HepG2 (cell line): ENCODE measurements around the gene FBLIM1. TPM values are rescaled to one million over a fixed set of nuclear protein-coding genes. Genes with fewer than 3 reads are reported as not detected.

Source experiments
- CENPT ChIP-seq: sonication (generic); formaldehyde crosslinking; IDR thresholded peaks from 2 replicates; pipeline ENCODE4 v1.8.0; 2022; ENCODE audit warnings: low read depth, mild to moderate bottlenecking, moderate library complexity, missing genetic modification reagents
- DNMT3B ChIP-seq: conservative IDR thresholded peaks from 2 replicates; pipeline ENCODE4 v1.6.1; 2016; ENCODE audit warnings: missing biosample characterization, control low read depth
- FOXA1 ChIP-seq, 2 experiments: fragments of 450-650 bp in 1 of 2; sonication (generic) in 1 of 2; formaldehyde crosslinking in 1 of 2; IDR thresholded peaks; 2 replicates each; pipeline versions ENCODE4 v1.4.0 to v1.6.1; 2016 to 2020; ENCODE audit warnings: missing genetic modification reagents in 1 of 2
- GPN1 ChIP-seq: sonication (generic); formaldehyde crosslinking; IDR thresholded peaks from 2 replicates; pipeline ENCODE4 v1.5.1; 2020; ENCODE audit warnings: missing genetic modification reagents, borderline replicate concordance
- HNRNPLL ChIP-seq: fragments of 200-400 bp; formaldehyde crosslinking; IDR thresholded peaks from 2 replicates; pipeline ENCODE4 v1.6.1; 2017; ENCODE audit warnings: mild to moderate bottlenecking, low read depth, low read length; ENCODE audit not compliant: poor library complexity, severe bottlenecking
- IRF2 ChIP-seq: IDR thresholded peaks from 2 replicates; pipeline ENCODE4 v1.6.1; 2018; ENCODE audit warnings: missing genetic modification reagents, missing compliant biosample characterization
- KAT8 ChIP-seq: IDR thresholded peaks from 2 replicates; pipeline ENCODE4 v1.6.1; 2016; ENCODE audit warnings: missing genetic modification reagents, missing compliant biosample characterization
- KDM5B ChIP-seq: sonication (generic); formaldehyde crosslinking; IDR thresholded peaks from 2 replicates; pipeline ENCODE4 v1.4.0; 2020; ENCODE audit warnings: missing genetic modification reagents, mild to moderate bottlenecking, borderline replicate concordance
- RARA ChIP-seq: IDR thresholded peaks from 2 replicates; pipeline ENCODE4 v1.6.1; 2016; ENCODE audit warnings: missing genetic modification reagents, missing compliant biosample characterization
- SAFB2 ChIP-seq: sonication (generic); formaldehyde crosslinking; IDR thresholded peaks from 2 replicates; pipeline ENCODE4 v1.5.1; 2020; ENCODE audit warnings: missing genetic modification reagents, low read depth, mild to moderate bottlenecking, borderline replicate concordance
- SMARCC2 ChIP-seq: fragments of 450-650 bp; IDR thresholded peaks from 2 replicates; pipeline ENCODE4 v1.6.1; 2017; ENCODE audit warnings: antibody characterized with exemption, mild to moderate bottlenecking
- SOX6 ChIP-seq, 2 experiments: fragments of 450-650 bp in 1 of 2; sonication (generic) in 1 of 2; formaldehyde crosslinking in 1 of 2; IDR thresholded peaks; 2 replicates each; pipeline versions ENCODE4 v1.4.0 to v1.6.1; 2017 to 2020; ENCODE audit warnings: antibody characterized with exemption in 1 of 2, mild to moderate bottlenecking in 1 of 2, missing genetic modification reagents in 1 of 2
- THYN1 ChIP-seq: sonication (generic); formaldehyde crosslinking; IDR thresholded peaks from 2 replicates; pipeline ENCODE4 v1.8.1; 2023; ENCODE audit warnings: low read depth, mild to moderate bottlenecking, moderate library complexity, missing genetic modification reagents, borderline replicate concordance
- WIZ ChIP-seq: sonication (generic); formaldehyde crosslinking; IDR thresholded peaks from 2 replicates; pipeline ENCODE4 v1.5.1; 2020; ENCODE audit warnings: mild to moderate bottlenecking, missing genetic modification reagents
- ZBTB3 ChIP-seq: sonication (generic); formaldehyde crosslinking; IDR thresholded peaks from 2 replicates; pipeline ENCODE4 v1.4.0; 2020; ENCODE audit warnings: low read depth, mild to moderate bottlenecking, moderate library complexity, missing genetic modification reagents, borderline replicate concordance
- ZFP37 ChIP-seq: sonication (generic); formaldehyde crosslinking; IDR thresholded peaks from 2 replicates; pipeline ENCODE4 v1.4.0; 2020; ENCODE audit warnings: missing genetic modification reagents, borderline replicate concordance
- ZNF3 ChIP-seq: IDR thresholded peaks from 2 replicates; pipeline ENCODE4 v1.7.0; 2017; ENCODE audit warnings: inconsistent platforms
- ZNF780A ChIP-seq: sonication (generic); formaldehyde crosslinking; IDR thresholded peaks from 2 replicates; pipeline ENCODE4 v1.8.0; 2022; ENCODE audit warnings: mild to moderate bottlenecking, missing genetic modification reagents, moderate library complexity
- polyA plus RNA-seq, 8 experiments: library from polyadenylated mRNA; depleted of rRNA in 3 of 8; stranded (reverse) in 7 of 8; unstranded in 1 of 8; fragments of >200 nt; fragmentation: Illumina TruSeq in 4 of 8; extraction: Trizol in 4 of 8; gene quantifications; 2 replicates each; pipeline versions ENCODE4 v1.2.1 to v1.2.3, GENCODE V29; 2011 to 2016; ENCODE audit warnings: low read depth in 4 of 8, missing spikeins in 1 of 8, mixed read lengths in 1 of 8; ENCODE audit not compliant: insufficient read depth in 1 of 8
- total RNA-seq, 5 experiments: library from RNA; depleted of rRNA; stranded (reverse); fragments of >200 nt; fragmentation: Illumina TruSeq; extraction: Trizol; gene quantifications; 2 replicates each; pipeline ENCODE4 v1.2.3, GENCODE V29; 2016; ENCODE audit warnings: low read depth in 1 of 5
- TF ChIP-seq, protein P1 (sequence below): sonication (generic); formaldehyde crosslinking; IDR thresholded peaks from 2 replicates; pipeline ENCODE4 v1.9.0; 2021; ENCODE audit warnings: missing genetic modification reagents, borderline replicate concordance
- TF ChIP-seq, protein P2 (sequence below): sonication (generic); formaldehyde crosslinking; IDR thresholded peaks from 2 replicates; pipeline ENCODE4 v1.8.1; 2022; ENCODE audit warnings: mild to moderate bottlenecking, missing genetic modification reagents
- TF ChIP-seq, protein P3 (sequence below): sonication (generic); formaldehyde crosslinking; IDR thresholded peaks from 2 replicates; pipeline ENCODE4 v1.4.0; 2020; ENCODE audit warnings: missing genetic modification reagents, borderline replicate concordance

The FBLIM1 gene
- total and polyA plus RNA-seq, 2 of the 13 experiments (the other 11 are each of a cell fraction or from before 2014, with no cell fraction given), result 10.6 to 23.0 TPM

DNA sequence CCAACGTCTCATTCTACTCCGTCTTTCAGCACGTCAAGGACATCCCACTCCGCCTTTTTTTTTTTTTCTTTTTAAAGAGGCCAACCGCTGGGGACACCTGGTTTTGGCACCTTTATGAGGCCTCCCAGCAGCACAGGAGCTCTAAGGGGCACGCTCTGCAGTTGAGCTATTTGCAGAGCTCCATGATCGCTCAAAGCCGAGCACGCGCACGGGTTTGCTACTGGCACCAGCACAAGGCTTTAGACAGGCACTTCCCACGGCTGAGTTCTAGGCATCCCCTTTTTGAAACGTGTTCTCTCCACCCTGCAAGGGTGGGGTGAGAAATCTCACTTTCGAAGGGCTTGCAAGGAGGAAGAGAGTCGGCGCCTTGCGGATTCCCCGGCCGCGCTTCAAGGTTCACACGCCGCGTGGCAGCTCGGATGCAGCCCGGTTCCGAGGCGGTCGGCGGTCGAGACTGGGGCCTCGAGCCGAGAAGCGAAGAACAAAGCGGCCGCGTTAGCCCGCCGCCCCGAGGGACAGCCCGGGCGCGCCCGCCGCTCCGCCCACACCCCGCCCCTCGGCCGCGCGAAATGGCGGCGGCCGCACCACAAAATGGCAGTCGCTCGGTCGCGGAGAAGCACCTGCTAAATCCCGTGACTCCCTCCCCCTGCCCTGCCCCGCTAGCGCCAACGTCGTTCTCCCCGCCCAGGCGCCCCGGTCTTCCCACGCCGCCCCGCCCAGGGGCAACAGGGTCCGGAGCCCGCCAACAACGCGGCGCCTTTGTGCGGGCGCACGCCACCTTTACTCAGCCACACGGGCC is 76.0 kb downstream of the FBLIM1 start (continued):
- TF ChIP-seq HNRNPLL, result peak; percentile 67
- TF ChIP-seq FOXA1 (IDR thresholded peaks at IDR 0.05), result no peak
- no peak for TF ChIP-seq FOXA1 (CRISPR knock-in tag; IDR thresholded peaks at IDR 0.05)
- TF ChIP-seq SOX6 (IDR thresholded peaks at IDR 0.05), result no peak
- peak; percentile 58; the same call in 1 of the 2 replicates for TF ChIP-seq SOX6 (CRISPR knock-in tag; IDR thresholded peaks at IDR 0.05)
- TF ChIP-seq DNMT3B (CRISPR knock-in tag), result no peak
- TF ChIP-seq, protein P1, sequence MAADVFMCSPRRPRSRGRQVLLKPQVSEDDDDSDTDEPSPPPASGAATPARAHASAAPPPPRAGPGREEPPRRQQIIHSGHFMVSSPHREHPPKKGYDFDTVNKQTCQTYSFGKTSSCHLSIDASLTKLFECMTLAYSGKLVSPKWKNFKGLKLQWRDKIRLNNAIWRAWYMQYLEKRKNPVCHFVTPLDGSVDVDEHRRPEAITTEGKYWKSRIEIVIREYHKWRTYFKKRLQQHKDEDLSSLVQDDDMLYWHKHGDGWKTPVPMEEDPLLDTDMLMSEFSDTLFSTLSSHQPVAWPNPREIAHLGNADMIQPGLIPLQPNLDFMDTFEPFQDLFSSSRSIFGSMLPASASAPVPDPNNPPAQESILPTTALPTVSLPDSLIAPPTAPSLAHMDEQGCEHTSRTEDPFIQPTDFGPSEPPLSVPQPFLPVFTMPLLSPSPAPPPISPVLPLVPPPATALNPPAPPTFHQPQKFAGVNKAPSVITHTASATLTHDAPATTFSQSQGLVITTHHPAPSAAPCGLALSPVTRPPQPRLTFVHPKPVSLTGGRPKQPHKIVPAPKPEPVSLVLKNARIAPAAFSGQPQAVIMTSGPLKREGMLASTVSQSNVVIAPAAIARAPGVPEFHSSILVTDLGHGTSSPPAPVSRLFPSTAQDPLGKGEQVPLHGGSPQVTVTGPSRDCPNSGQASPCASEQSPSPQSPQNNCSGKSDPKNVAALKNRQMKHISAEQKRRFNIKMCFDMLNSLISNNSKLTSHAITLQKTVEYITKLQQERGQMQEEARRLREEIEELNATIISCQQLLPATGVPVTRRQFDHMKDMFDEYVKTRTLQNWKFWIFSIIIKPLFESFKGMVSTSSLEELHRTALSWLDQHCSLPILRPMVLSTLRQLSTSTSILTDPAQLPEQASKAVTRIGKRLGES, result peak; percentile 86; the same call in 1 of the 2 replicates
- peak; percentile 76; the same call in 1 of the 2 replicates for TF ChIP-seq KDM5B
- TF ChIP-seq SMARCC2, result no peak
- TF ChIP-seq IRF2 (CRISPR knock-in tag), result peak; percentile 71; the same call in 1 of the 2 replicates
- TF ChIP-seq ZFP37, result 0 out of 2 replicates have a peak, but pooled peaks have one; percentile 54
- TF ChIP-seq KAT8 (CRISPR knock-in tag), result peak; percentile 97
- TF ChIP-seq THYN1 (CRISPR knock-in tag), result no peak
- TF ChIP-seq SAFB2 (CRISPR knock-in tag), result peak; percentile 39; the same call in 1 of the 2 replicates
- no peak for TF ChIP-seq ZNF3 (CRISPR knock-in tag)
- no peak for TF ChIP-seq WIZ (CRISPR knock-in tag)
- no peak for TF ChIP-seq CENPT
- no peak for TF ChIP-seq ZNF780A (CRISPR knock-in tag)
- TF ChIP-seq, protein P2, sequence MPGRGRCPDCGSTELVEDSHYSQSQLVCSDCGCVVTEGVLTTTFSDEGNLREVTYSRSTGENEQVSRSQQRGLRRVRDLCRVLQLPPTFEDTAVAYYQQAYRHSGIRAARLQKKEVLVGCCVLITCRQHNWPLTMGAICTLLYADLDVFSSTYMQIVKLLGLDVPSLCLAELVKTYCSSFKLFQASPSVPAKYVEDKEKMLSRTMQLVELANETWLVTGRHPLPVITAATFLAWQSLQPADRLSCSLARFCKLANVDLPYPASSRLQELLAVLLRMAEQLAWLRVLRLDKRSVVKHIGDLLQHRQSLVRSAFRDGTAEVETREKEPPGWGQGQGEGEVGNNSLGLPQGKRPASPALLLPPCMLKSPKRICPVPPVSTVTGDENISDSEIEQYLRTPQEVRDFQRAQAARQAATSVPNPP (CRISPR knock-in tag), result peak; percentile 96; the same call in 1 of the 2 replicates
- 0 out of 2 replicates have a peak, but pooled peaks have one; percentile 9 for TF ChIP-seq RARA (CRISPR knock-in tag)
- 0 out of 2 replicates have a peak, but pooled peaks have one; percentile 30 for TF ChIP-seq GPN1 (CRISPR knock-in tag)
- TF ChIP-seq ZBTB3, result no peak
- TF ChIP-seq, protein P3, sequence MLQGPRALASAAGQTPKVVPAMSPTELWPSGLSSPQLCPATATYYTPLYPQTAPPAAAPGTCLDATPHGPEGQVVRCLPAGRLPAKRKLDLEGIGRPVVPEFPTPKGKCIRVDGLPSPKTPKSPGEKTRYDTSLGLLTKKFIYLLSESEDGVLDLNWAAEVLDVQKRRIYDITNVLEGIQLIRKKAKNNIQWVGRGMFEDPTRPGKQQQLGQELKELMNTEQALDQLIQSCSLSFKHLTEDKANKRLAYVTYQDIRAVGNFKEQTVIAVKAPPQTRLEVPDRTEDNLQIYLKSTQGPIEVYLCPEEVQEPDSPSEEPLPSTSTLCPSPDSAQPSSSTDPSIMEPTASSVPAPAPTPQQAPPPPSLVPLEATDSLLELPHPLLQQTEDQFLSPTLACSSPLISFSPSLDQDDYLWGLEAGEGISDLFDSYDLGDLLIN (CRISPR knock-in tag), result no peak; the same call in 1 of the 2 replicates
